HepG2 (cell line): ENCODE data around the gene EPN2. TPM values are rescaled to one million over a fixed set of nuclear protein-coding genes. Genes with fewer than 3 reads are reported as not detected.
A peak's percentile ranks its signal among the peaks of the same experiment; 100 is the strongest.

Experiments
- ATAC-seq: fragments of 200-7000 bp; cut with Tn5 transposase; 3 replicates; pipeline ENCODE4 v1.9.1; 2020; ENCODE audit warnings: mild to moderate bottlenecking, moderate library complexity
- BruUV-seq: library from RNA; stranded (reverse); fragments of 400-500 nt; replicated peaks from 2 replicates; lab custom pipeline; 2021; lab: Mats Ljungman, UMichigan
- CTCF ChIA-PET: fragments of 300-600 bp; formaldehyde crosslinking; extraction: SDS; loops from one replicate; lab custom pipeline; 2021; ENCODE audit warnings: low total read pairs, inconsistent platforms, low intra/inter-chr PET ratio; lab: Yijun Ruan, JAX
- POLR2A ChIA-PET: fragments of 350-600 bp; sonication (Branson Sonifier 250); formaldehyde crosslinking; loops from one replicate; lab custom pipeline; 2020; ENCODE audit warnings: antibody characterized with exemption, inconsistent platforms; lab: Yijun Ruan, JAX
- DNase-seq: peaks from one replicate; pipeline ENCODE4 v3.0.0-alpha.2; 2015; ENCODE audit warnings: low spot score
- FAIRE-seq: peaks from 3 replicates; lab custom pipeline; 2011; peaks lifted over from hg19 to GRCh38; lab: Jason Lieb, UNC
- H2AFZ ChIP-seq: one replicate; pipeline ENCODE4 v1.6.1; 2011; ENCODE audit warnings: low read length, inconsistent platforms
- H3K27ac ChIP-seq: fragments of 300-600 bp; 3 replicates; pipeline ENCODE4 v1.8.0; 2011; ENCODE audit warnings: mixed run types, mild to moderate bottlenecking, mixed read lengths, low read length, inconsistent platforms; ENCODE audit not compliant: insufficient read depth; ENCODE audit errors: extremely low read length
- H3K27me3 ChIP-seq, 2 experiments: fragments of 200-600 bp in 1 of 2; 2 replicates in 1 of 2; 3 replicates in 1 of 2; pipeline versions ENCODE4 v1.6.0 to v1.8.0; 2011; ENCODE audit warnings: low read length in 2 of 2, mild to moderate bottlenecking in 2 of 2, moderate library complexity in 2 of 2, inconsistent platforms in 1 of 2; ENCODE audit not compliant: insufficient read depth in 2 of 2, control insufficient read depth in 1 of 2
- H3K36me3 ChIP-seq, 2 experiments: fragments of 200-600 bp in 1 of 2; replicated peaks in 1 of 2; 2 replicates in 1 of 2; 3 replicates in 1 of 2; pipeline versions ENCODE4 v1.5.1 to v1.8.0; 2011; ENCODE audit warnings: low read length in 2 of 2, inconsistent platforms in 1 of 2; ENCODE audit not compliant: insufficient read depth in 2 of 2, control insufficient read depth in 1 of 2
- H3K4me1 ChIP-seq: 2 replicates; pipeline ENCODE4 v1.5.1; 2012; ENCODE audit warnings: low read length, inconsistent platforms; ENCODE audit not compliant: insufficient read depth
- H3K4me2 ChIP-seq: 2 replicates; pipeline ENCODE4 v1.6.0; 2011; ENCODE audit warnings: low read depth, low read length, inconsistent platforms
- H3K4me3 ChIP-seq, 3 experiments: fragments of 200-600 bp in 1 of 3; sonication (generic), shearing (Covaris generic) in 1 of 3; replicated peaks in 1 of 3; 2 replicates each; pipeline ENCODE4 v1.5.1; 2011 to 2016; ENCODE audit warnings: low read length in 3 of 3, inconsistent platforms in 2 of 3, low read depth in 2 of 3, mild to moderate bottlenecking in 2 of 3, control low read depth in 1 of 3, mixed read lengths in 1 of 3; ENCODE audit not compliant: insufficient read depth in 1 of 3
- H3K79me2 ChIP-seq: one replicate; pipeline ENCODE4 v1.6.1; 2011; ENCODE audit warnings: low read length, inconsistent platforms; ENCODE audit not compliant: insufficient read depth
- H3K9ac ChIP-seq: 2 replicates; pipeline ENCODE4 v1.6.0; 2011; ENCODE audit warnings: mild to moderate bottlenecking, low read depth, low read length, inconsistent platforms; ENCODE audit not compliant: insufficient read depth
- H3K9me3 ChIP-seq: 2 replicates; pipeline ENCODE4 v1.5.1; 2012; ENCODE audit warnings: mild to moderate bottlenecking, low read length
- H4K20me1 ChIP-seq: 2 replicates; pipeline ENCODE4 v1.6.0; 2011; ENCODE audit warnings: inconsistent platforms, mild to moderate bottlenecking, low read length, moderate library complexity; ENCODE audit not compliant: insufficient read depth
- AGO2 ChIP-seq: fragments of 200-400 bp; formaldehyde crosslinking; optimal IDR thresholded peaks from 2 replicates; pipeline ENCODE3; 2017; ENCODE audit warnings: mild to moderate bottlenecking, low read depth, low read length, moderate library complexity
- DR1 ChIP-seq: sonication (generic); formaldehyde crosslinking; IDR thresholded peaks from 2 replicates; pipeline ENCODE4 v1.8.0; 2021; ENCODE audit warnings: mild to moderate bottlenecking, missing genetic modification reagents, inconsistent platforms
- GTF3A ChIP-seq: sonication (generic); formaldehyde crosslinking; conservative IDR thresholded peaks from 2 replicates; pipeline ENCODE4 v1.4.0; 2020; ENCODE audit warnings: mild to moderate bottlenecking, missing genetic modification reagents
- HMG20A ChIP-seq: IDR thresholded peaks from 2 replicates; pipeline ENCODE4 v1.6.1; 2016; ENCODE audit warnings: borderline replicate concordance
- IKZF1 ChIP-seq: fragments of 450-650 bp; IDR thresholded peaks from 2 replicates; pipeline ENCODE4 v1.7.1; 2016
- KDM1A ChIP-seq: IDR thresholded peaks from 2 replicates; pipeline ENCODE4 v1.6.1; 2016; ENCODE audit warnings: missing compliant biosample characterization
- SOX13 ChIP-seq, 3 experiments: fragments of 450-650 bp in 1 of 3; sonication (generic) in 1 of 3; formaldehyde crosslinking in 1 of 3; IDR thresholded peaks in 2 of 3; conservative IDR thresholded peaks in 1 of 3; 2 replicates each; pipeline versions ENCODE4 v1.5.0 to v1.6.1; 2016 to 2020; ENCODE audit warnings: antibody characterized with exemption in 1 of 3, mild to moderate bottlenecking in 1 of 3, missing compliant biosample characterization in 1 of 3, missing genetic modification reagents in 1 of 3, moderate library complexity in 1 of 3
- WGBS: methylation state at CpG from one replicate; pipeline ENCODE4 v1.1.6; 2017; ENCODE audit warnings: low lambda C conversion rate; 5-methylcytosine and 5-hydroxymethylcytosine counted together
- in situ Hi-C: cut with HindIII; loops from 2 replicates; pipeline ENCODE4 v1.10.0; 2017; ENCODE audit warnings: low pct_unique_long_range_greater_than_20kb; ENCODE audit not compliant: extremely low pct_ligation_motif_present
- intact Hi-C: fragments of 100-400 bp; cut with micrococcal nuclease; formaldehyde crosslinking; loops from one replicate; pipeline ENCODE4 v1.10.0; 2022; ENCODE audit not compliant: unreplicated experiment
- polyA plus RNA-seq, 8 experiments: library from polyadenylated mRNA; depleted of rRNA in 3 of 8; stranded (reverse) in 7 of 8; unstranded in 1 of 8; fragments of >200 nt; fragmentation: Illumina TruSeq in 4 of 8; extraction: Trizol in 4 of 8; gene quantifications; 2 replicates each; pipeline versions ENCODE4 v1.2.1 to v1.2.3, GENCODE V29; 2011 to 2016; ENCODE audit warnings: low read depth in 4 of 8, missing spikeins in 1 of 8, mixed read lengths in 1 of 8; ENCODE audit not compliant: insufficient read depth in 1 of 8
- total RNA-seq, 5 experiments: library from RNA; depleted of rRNA; stranded (reverse); fragments of >200 nt; fragmentation: Illumina TruSeq; extraction: Trizol; gene quantifications; 2 replicates each; pipeline ENCODE4 v1.2.3, GENCODE V29; 2016; ENCODE audit warnings: low read depth in 1 of 5
- TF ChIP-seq, protein P1 (sequence below): sonication (generic); formaldehyde crosslinking; IDR thresholded peaks from 2 replicates; pipeline ENCODE4 v1.4.0; 2020; ENCODE audit warnings: missing genetic modification reagents, borderline replicate concordance
- TF ChIP-seq, protein P2 (sequence below): sonication (generic); formaldehyde crosslinking; IDR thresholded peaks from 2 replicates; pipeline ENCODE4 v1.4.0; 2020; ENCODE audit warnings: missing genetic modification reagents

EPN2 gene
- total and polyA plus RNA-seq, 2 of the 13 experiments (the other 11 are each of a cell fraction or from before 2014, with no cell fraction given) = 7.8 to 19.2 TPM

DNA sequence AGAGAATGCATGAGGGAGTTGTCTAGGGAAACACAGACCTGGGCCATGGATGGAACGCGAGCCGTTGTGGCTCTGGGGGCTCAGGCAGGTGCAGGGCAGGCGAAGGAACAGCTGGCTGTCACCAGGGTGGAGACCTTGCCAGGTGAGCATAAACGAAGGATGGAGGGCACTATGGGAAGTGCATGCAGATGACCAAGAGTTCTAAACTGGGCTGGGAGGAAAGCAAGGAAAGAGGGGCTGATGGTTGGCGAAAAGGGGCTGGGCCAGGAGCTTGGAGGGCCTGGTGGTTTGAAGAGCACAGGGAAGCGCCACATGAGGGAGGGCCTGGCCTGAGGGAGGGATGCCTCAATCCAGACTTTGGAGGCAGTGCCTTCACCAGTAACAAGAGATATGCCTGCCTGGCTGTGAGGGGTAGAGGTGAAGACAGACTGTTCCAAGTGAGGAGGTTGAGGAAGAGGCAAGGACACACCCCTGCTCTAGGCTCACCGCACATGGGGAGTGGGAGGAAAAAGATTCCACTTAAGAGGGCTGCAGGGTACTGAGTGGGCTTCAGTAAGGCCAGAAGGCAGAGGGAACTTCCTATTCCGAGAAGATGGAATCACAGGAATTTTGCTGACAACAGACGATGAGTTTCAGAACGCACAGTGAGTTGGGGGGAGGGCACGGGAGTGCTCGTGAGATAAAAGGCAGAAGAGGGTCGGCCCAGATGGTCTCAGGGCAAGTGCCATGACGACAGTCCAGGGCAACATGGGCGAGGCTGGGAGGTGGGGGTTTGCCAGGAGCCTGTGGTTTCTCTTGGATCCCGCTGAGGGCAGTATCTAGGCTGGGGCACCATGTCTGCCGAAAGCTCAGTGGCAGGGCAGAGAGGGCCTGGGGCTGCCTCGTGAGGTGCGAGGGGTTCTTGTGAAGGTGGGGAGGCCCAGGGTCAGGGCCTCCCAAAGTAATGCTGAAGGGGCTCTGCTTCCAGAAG lies 104.8 kb downstream of the EPN2 start:
- CTCF ChIA-PET = no interaction called here
- POLR2A ChIA-PET = no interaction called here
- H4K20me1 ChIP-seq = no peaks in the 10 kb centered on the region
- no peaks in the 10 kb centered on the region for H3K27me3 ChIP-seq
- no peaks in the 10 kb centered on the region for H3K79me2 ChIP-seq
- BruUV-seq = no TSS peak
- intact Hi-C loops = no loop called here
- no peak for FAIRE-seq
- H3K9me3 ChIP-seq = no peaks in the 10 kb centered on the region
- in situ Hi-C loops = no loop called here
- H3K36me3 ChIP-seq = no peaks in the 10 kb centered on the region
- H3K4me2 ChIP-seq = no peak overlapping the region
- no peak for ATAC-seq
- no peak overlapping the region for H3K9ac ChIP-seq
- no peak overlapping the region for H3K4me3 ChIP-seq
- TF ChIP-seq, protein P1, sequence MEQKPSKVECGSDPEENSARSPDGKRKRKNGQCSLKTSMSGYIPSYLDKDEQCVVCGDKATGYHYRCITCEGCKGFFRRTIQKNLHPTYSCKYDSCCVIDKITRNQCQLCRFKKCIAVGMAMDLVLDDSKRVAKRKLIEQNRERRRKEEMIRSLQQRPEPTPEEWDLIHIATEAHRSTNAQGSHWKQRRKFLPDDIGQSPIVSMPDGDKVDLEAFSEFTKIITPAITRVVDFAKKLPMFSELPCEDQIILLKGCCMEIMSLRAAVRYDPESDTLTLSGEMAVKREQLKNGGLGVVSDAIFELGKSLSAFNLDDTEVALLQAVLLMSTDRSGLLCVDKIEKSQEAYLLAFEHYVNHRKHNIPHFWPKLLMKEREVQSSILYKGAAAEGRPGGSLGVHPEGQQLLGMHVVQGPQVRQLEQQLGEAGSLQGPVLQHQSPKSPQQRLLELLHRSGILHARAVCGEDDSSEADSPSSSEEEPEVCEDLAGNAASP (CRISPR knock-in tag) = no peak
- no peak for TF ChIP-seq KDM1A
- no peak for TF ChIP-seq IKZF1
- peak; percentile 55 for TF ChIP-seq AGO2
- no peak for TF ChIP-seq HMG20A (CRISPR knock-in tag)
- H3K27ac ChIP-seq = no peak overlapping the region
- no peak overlapping the region for H2AFZ ChIP-seq
- DNase-seq = no peak
- WGBS = 88% methylated on average over 20 of the region's 20 CpGs
- H3K4me1 ChIP-seq = peaks cover 57% of the 10 kb centered on the region

DNA sequence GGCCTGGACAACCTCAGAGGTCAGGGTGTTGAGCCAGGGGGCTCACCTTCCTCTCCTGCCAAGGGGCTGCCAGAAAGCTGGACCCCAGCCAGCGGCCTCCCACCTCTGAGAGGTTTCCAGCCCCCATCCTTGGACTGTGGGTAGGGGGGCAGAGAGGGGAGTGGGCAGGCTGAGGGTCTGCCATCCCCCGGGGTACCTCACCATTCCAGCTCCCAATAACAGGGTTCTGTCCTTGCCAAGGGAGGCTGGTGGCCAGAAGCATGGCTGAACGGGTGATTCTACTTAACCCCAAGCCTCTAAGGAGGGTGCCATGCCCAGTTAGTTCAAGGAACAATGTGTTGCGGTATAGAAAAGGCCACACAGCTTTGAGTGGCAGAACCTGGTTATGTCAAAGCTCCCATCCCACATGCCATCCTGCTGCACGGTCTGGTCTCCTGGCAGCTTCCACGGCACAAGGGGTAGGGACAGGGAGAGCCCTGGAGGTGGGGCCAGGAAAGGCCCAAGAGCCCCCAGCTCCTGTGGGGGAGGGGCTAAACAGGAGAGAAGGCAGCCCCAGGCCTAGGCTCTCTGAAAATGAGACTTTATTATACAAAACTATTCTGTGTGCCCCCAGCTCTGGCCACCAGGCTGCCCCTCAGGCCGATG lies 105.6 kb downstream of the EPN2 start:
- WGBS = 96% methylated on average over 4 of the region's 7 CpGs
- DNase-seq = no peak
- Histone ChIP-seq H3K79me2 (no peaks in the 10 kb centered on the region), H3K4me2 (no peak overlapping the region), H3K27me3 (no peaks in the 10 kb centered on the region), H3K4me1 (peaks cover 57% of the 10 kb centered on the region), H3K36me3 (no peaks in the 10 kb centered on the region)
- CTCF ChIA-PET = no interaction called here
- intact Hi-C loops = no loop called here
- POLR2A ChIA-PET = no interaction called here
- peak; percentile 41 for TF ChIP-seq AGO2
- TF ChIP-seq GTF3A = no peak
- TF ChIP-seq SOX13 (IDR thresholded peaks at IDR 0.05) = no peak
- no peak for TF ChIP-seq SOX13 (CRISPR knock-in tag; conservative IDR thresholded peaks at IDR 0.05 in 1 of 2, IDR thresholded peaks at IDR 0.05 in 1 of 2)
- TF ChIP-seq DR1 (CRISPR knock-in tag) = no peak
- TF ChIP-seq, protein P2, sequence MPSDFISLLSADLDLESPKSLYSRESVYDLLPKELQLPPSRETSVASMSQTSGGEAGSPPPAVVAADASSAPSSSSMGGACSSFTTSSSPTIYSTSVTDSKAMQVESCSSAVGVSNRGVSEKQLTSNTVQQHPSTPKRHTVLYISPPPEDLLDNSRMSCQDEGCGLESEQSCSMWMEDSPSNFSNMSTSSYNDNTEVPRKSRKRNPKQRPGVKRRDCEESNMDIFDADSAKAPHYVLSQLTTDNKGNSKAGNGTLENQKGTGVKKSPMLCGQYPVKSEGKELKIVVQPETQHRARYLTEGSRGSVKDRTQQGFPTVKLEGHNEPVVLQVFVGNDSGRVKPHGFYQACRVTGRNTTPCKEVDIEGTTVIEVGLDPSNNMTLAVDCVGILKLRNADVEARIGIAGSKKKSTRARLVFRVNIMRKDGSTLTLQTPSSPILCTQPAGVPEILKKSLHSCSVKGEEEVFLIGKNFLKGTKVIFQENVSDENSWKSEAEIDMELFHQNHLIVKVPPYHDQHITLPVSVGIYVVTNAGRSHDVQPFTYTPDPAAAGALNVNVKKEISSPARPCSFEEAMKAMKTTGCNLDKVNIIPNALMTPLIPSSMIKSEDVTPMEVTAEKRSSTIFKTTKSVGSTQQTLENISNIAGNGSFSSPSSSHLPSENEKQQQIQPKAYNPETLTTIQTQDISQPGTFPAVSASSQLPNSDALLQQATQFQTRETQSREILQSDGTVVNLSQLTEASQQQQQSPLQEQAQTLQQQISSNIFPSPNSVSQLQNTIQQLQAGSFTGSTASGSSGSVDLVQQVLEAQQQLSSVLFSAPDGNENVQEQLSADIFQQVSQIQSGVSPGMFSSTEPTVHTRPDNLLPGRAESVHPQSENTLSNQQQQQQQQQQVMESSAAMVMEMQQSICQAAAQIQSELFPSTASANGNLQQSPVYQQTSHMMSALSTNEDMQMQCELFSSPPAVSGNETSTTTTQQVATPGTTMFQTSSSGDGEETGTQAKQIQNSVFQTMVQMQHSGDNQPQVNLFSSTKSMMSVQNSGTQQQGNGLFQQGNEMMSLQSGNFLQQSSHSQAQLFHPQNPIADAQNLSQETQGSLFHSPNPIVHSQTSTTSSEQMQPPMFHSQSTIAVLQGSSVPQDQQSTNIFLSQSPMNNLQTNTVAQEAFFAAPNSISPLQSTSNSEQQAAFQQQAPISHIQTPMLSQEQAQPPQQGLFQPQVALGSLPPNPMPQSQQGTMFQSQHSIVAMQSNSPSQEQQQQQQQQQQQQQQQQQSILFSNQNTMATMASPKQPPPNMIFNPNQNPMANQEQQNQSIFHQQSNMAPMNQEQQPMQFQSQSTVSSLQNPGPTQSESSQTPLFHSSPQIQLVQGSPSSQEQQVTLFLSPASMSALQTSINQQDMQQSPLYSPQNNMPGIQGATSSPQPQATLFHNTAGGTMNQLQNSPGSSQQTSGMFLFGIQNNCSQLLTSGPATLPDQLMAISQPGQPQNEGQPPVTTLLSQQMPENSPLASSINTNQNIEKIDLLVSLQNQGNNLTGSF (CRISPR knock-in tag) = no peak
- TF ChIP-seq, all 625 proteins: peak for 1
- H3K27ac ChIP-seq = no peak overlapping the region
- no TSS peak for BruUV-seq
- no peaks in the 10 kb centered on the region for H3K9me3 ChIP-seq
- H3K9ac ChIP-seq = no peak overlapping the region
- H2AFZ ChIP-seq = no peak overlapping the region
- H4K20me1 ChIP-seq = no peaks in the 10 kb centered on the region
- ATAC-seq (no peak), FAIRE-seq (no peak)
- in situ Hi-C loops = no loop called here
- H3K4me3 ChIP-seq = no peak overlapping the region
